Mammary epithelial cell (primary cell): ENCODE results near the gene UVSSA.

Experiments
- EZH2 ChIP-seq: IDR thresholded peaks from 2 replicates; pipeline ENCODE4 v1.6.1; 2012; ENCODE audit warnings: low read length, inconsistent platforms, borderline replicate concordance
- TF ChIP-seq, protein P1 (sequence below), 2 donors: IDR thresholded peaks in 1 of 2; conservative IDR thresholded peaks in 1 of 2; 2 replicates each; pipeline ENCODE4 v1.5.1; 2011 to 2012; ENCODE audit warnings: inconsistent platforms in 2 of 2, low read length in 2 of 2, mild to moderate bottlenecking in 2 of 2, control low read depth in 1 of 2, low read depth in 1 of 2; ENCODE audit not compliant: insufficient read depth in 1 of 2; ENCODE audit errors: extremely low read depth in 1 of 2

DNA sequence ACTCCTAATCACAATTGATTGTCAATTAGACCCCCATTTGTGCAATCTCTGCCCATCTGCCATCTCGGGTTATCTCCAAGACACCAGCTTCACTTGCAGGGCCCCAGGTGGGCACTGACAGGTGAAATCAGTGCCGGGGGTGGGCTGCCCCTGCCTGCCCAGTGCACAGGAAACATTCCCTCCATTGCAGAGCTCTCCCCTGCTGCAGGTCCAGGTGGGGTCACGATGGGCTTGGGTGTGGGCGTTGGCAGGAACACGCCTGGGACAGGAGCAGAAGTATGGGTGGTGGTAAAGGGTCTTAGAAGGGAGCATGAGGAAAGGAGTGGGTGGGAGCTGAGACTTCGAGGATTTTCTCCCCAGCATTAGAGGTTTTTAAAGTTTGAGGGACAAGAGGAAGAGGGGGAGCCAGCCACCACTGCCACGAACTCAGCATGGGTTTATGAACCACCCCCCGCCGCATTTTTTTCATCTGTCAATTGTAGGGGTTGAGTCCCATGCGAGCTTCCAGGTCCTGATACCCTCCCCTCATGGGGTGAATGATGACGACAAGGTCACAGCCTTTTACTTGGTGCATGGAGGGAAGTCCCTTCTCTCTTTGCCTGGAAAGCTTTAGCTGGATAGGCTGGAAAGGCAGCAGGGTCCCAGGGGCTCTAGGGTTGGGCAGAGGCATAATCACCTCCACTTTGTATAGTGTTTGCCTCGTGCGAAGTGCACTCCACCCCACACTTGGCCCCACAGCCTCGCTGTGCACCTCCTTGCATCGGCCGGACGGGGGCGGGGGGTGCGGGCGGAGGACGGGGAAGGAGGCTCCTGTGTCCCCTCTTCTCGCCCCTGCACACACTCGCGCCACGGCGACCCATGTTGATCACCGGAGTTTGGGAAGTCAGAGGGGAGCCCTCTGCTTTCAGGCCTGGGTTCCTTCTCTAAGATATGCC lies 62.8 kb downstream of the UVSSA start:
- TF ChIP-seq EZH2 = no peak
- TF ChIP-seq, protein P1, sequence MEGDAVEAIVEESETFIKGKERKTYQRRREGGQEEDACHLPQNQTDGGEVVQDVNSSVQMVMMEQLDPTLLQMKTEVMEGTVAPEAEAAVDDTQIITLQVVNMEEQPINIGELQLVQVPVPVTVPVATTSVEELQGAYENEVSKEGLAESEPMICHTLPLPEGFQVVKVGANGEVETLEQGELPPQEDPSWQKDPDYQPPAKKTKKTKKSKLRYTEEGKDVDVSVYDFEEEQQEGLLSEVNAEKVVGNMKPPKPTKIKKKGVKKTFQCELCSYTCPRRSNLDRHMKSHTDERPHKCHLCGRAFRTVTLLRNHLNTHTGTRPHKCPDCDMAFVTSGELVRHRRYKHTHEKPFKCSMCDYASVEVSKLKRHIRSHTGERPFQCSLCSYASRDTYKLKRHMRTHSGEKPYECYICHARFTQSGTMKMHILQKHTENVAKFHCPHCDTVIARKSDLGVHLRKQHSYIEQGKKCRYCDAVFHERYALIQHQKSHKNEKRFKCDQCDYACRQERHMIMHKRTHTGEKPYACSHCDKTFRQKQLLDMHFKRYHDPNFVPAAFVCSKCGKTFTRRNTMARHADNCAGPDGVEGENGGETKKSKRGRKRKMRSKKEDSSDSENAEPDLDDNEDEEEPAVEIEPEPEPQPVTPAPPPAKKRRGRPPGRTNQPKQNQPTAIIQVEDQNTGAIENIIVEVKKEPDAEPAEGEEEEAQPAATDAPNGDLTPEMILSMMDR (conservative IDR thresholded peaks at IDR 0.05 in 1 of 2, IDR thresholded peaks at IDR 0.05 in 1 of 2; ENCODE audit: extremely low read depth in 1 of 2, insufficient read depth in 1 of 2, low read depth in 1 of 2, low read length in 2 of 2) = no peak
